ENCODE measurements around the gene TTLL11. TPM values are rescaled to one million over a fixed set of nuclear protein-coding genes. Genes with fewer than 3 reads are reported as not detected.

TTLL11 gene
- total RNA-seq, 1 experiment from 2014 or later, result 1.5 TPM

DNA sequence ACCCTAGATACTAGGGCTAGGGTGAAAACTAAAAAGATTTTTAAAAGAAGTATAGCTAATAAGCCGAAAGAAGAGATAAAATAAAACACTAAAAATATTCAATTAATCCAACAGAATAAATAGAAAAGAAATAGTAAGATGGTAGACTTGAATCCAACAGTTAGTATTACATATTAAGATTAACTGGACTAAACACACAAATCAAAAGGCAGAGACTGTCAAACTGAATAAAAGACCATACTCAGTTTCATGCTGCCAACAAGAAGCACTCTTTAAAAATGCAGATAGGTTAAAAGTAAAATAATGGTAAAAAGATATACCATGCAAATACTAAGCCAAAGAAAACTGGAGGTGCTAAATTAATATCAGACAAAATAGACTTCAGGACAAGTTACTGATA is 65.0 kb downstream of the TTLL11 start:
- H2BK5ac ChIP-seq (ENCODE audit: insufficient read length, low read length), result no peak overlapping the region
- no peak overlapping the region for H3K56ac ChIP-seq (ENCODE audit: insufficient read length, low read depth, low read length)
- no peak overlapping the region for H3K18ac ChIP-seq (ENCODE audit: insufficient read length, low read depth, low read length)
- Mint-ChIP-seq H3K4me1 (no peaks in the 10 kb centered on the region), H3K4me3 (no peak overlapping the region), H3K27me3 (ENCODE audit: low read depth) (peaks cover 2% of the 10 kb centered on the region; the same call in 1 of the 2 replicates), H3K27ac (no peak overlapping the region), H3K36me3 (ENCODE audit: insufficient read depth in 1 of 3, low read depth in 3 of 3) (peaks cover 0 to 6% (median 0%) of the 10 kb centered on the region in 3 experiments; a peak in 2 of 7 replicates), H3K9me3 (peaks cover 6 to 7% of the 10 kb centered on the region in 2 experiments; a peak in 4 of 5 replicates)
- H4K8ac ChIP-seq (replicated peaks; ENCODE audit: insufficient read length, low read depth, low read length), result no peak overlapping the region
- no peak overlapping the region for H2AK5ac ChIP-seq (ENCODE audit: insufficient read length, low read length)
- WGBS (ENCODE audit: extremely low coverage, insufficient read length, low lambda C conversion rate), result no CpG with 5 or more reads among the region's 1 CpG
- H3K9ac ChIP-seq (ENCODE audit: extremely low read depth, insufficient read length, low read length), result no peak overlapping the region
- H2BK20ac ChIP-seq (ENCODE audit: low read depth, low read length, poor library complexity, severe bottlenecking), result no peak overlapping the region
- no peak overlapping the region for H2BK12ac ChIP-seq (ENCODE audit: insufficient read length, low read depth, low read length)
- no peak overlapping the region for H3K27ac ChIP-seq (ENCODE audit: insufficient read length, low read depth, low read length)
- DNase-seq, result no peak
- H3K79me2 ChIP-seq (ENCODE audit: insufficient read depth, low read length), result no peaks in the 10 kb centered on the region
- TF ChIP-seq, protein P1, sequence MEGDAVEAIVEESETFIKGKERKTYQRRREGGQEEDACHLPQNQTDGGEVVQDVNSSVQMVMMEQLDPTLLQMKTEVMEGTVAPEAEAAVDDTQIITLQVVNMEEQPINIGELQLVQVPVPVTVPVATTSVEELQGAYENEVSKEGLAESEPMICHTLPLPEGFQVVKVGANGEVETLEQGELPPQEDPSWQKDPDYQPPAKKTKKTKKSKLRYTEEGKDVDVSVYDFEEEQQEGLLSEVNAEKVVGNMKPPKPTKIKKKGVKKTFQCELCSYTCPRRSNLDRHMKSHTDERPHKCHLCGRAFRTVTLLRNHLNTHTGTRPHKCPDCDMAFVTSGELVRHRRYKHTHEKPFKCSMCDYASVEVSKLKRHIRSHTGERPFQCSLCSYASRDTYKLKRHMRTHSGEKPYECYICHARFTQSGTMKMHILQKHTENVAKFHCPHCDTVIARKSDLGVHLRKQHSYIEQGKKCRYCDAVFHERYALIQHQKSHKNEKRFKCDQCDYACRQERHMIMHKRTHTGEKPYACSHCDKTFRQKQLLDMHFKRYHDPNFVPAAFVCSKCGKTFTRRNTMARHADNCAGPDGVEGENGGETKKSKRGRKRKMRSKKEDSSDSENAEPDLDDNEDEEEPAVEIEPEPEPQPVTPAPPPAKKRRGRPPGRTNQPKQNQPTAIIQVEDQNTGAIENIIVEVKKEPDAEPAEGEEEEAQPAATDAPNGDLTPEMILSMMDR (conservative IDR thresholded peaks at IDR 0.05), result no peak
- no peaks in the 10 kb centered on the region for H3K23me2 ChIP-seq (ENCODE audit: insufficient read length, low read depth, low read length, poor library complexity, severe bottlenecking)
- H3K4ac ChIP-seq (ENCODE audit: low read depth, low read length), result no peak overlapping the region
- no peaks in the 10 kb centered on the region for H3K79me1 ChIP-seq (ENCODE audit: insufficient read depth, low read depth, low read length, poor library complexity, severe bottlenecking)
- H4K5ac ChIP-seq (ENCODE audit: insufficient read length, low read depth, low read length), result no peak overlapping the region
- H3K14ac ChIP-seq (ENCODE audit: insufficient read depth, low read length), result no peak overlapping the region
- no peaks in the 10 kb centered on the region for H3K4me1 ChIP-seq (ENCODE audit: insufficient read depth, low read length)
- no peak overlapping the region for H3K4me2 ChIP-seq (ENCODE audit: insufficient read depth, insufficient read length, low read length)
- H3K23ac ChIP-seq (ENCODE audit: insufficient read length, low read depth, low read length), result no peak overlapping the region
- H3T11ph ChIP-seq (ENCODE audit: low read length), result no peak overlapping the region
- H2BK15ac ChIP-seq (ENCODE audit: low read depth, low read length), result no peak overlapping the region
- H2AFZ ChIP-seq (ENCODE audit: low read length), result no peak overlapping the region
- H2BK120ac ChIP-seq (ENCODE audit: low read depth, low read length, poor library complexity, severe bottlenecking), result no peak overlapping the region
- H4K20me1 ChIP-seq (ENCODE audit: control insufficient read depth, insufficient read depth, insufficient read length), result no peaks in the 10 kb centered on the region
- H3K9me3 ChIP-seq (ENCODE audit: control insufficient read depth, low read depth, low read length), result no peaks in the 10 kb centered on the region
- H4K91ac ChIP-seq (ENCODE audit: insufficient read length, low read depth, low read length), result no peak overlapping the region
- no peaks in the 10 kb centered on the region for H3K27me3 ChIP-seq (ENCODE audit: insufficient read depth, low read length)

All from H9 (cell line).